DMS 273 (cell line): Measurements from ENCODE around the gene EMC1.
A peak's percentile ranks its signal among the peaks of the same experiment; 100 is the strongest.
"Not testable (repeated sequence)": the region's sequence is repeated elsewhere in the genome, so short reads cannot be mapped to it uniquely, and the experiment has no call there.

Experiments
- DNase-seq: peaks from one replicate; lab custom pipeline; 2025; ENCODE audit not compliant: unreplicated experiment; lab: John Stamatoyannopoulos, UW

Gene EMC1

DNA sequence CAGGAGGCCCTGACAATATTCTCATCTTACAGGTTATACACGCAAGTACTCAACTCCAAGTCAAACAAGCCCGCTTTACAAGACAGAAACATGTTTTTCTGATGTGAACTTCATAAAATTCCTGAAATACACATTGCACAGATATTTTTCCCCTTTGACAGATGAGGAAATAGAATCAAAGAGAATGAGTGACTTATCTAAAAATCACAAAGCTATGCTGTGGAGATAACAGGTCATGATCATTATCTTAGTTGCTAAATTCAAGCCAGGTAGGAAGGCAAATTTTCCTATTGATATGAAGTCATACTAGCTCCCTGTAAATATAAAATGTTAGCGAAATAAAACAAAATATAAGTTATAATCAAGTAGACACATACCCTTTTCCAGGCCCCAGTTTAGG is 59.5 kb downstream of the EMC1 start:
- no peak for DNase-seq

DNA sequence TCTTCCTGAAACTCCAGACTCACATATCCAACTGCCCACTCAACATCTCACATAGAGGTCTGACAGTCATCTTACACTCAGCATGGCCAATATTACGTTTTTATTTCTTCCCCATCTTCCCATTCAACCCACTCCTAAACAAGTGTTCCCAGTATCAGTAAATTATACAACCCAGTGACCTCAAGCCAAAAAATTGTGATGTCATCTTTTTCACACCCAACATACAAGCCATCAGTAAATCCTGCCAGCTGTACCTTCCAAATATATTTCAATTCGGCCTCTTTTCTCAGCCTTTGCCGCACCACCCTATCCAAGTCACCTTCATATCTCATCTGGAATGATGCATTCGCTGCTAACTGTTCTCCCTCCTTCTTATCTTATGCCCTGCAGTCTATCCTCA is 60.9 kb downstream of the EMC1 start:
- DNase-seq, result no peak

DNA sequence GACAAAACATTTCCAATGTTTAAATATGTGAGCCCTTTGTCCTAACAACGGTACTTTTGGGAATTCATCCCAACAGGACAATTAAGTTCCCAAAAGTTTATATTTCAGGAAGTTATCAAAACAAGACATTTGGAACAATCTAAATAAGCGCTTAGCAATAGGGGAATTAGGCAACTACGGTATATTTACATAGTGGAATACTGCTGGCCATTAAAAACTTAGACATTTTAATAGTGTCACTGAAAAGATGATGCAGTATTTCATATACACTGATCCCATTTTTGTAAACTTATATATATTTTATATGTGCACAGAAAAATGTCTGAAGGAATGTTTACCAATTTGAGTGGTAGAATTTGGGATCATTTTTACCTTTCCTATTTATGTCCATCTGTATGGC is 62.1 kb downstream of the EMC1 start:
- DNase-seq, result no peak

DNA sequence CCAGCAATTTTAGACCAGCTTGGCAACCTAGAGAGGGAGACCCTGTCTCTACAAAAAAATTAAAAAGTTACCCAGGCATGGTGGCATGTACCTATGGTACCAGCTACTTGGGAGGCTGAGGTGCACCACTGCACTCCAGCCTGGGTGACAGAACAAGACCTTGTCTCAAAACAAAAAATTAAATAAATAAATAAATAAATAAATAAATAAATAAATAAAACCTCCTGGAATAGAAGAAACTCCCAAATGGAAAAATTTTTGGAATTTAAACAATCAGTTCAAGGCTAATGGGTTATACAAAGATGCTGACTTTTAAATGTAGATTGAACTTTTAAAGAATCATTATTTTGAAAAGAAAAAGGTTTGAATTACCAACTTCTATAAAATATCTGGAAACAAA is 63.5 kb downstream of the EMC1 start:
- DNase-seq, result no peak

DNA sequence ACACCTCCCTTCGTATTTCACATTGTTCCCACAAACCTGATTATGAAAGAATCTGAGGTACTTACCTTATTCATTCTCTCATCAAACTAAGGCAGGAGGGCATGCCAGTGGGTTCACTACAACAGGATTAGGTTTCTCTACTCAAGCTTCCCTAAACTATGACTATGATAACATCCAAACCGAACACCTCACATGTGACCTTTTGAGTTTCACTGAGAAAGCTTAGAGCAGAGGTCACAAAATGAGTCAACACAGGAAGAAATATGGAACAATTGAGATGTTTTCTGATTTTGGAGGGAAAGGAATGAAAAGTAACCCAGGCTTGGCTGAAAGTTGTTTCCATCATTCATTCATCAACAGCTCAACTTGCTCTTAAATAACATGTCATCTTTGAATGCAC is 65.3 kb downstream of the EMC1 start:
- no peak for DNase-seq

DNA sequence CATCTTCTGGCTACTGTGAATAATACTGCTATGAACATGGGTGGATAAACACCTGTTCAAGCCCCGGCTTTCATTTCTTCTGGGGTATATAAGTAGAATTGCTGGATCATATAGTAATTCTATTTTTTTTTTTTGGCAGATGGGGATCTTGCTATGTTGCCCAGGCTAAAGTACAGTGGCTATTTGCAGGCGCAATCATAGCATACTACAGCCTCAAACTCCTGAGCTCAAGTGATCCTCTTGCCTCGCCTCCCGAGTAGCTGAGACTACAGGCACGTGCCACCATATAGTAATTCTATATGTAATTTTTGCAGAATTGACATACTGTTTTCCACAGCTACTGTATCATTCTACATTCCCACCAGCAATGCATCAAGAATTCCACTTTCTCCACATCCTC is 69.1 kb downstream of the EMC1 start:
- no peak for DNase-seq

DNA sequence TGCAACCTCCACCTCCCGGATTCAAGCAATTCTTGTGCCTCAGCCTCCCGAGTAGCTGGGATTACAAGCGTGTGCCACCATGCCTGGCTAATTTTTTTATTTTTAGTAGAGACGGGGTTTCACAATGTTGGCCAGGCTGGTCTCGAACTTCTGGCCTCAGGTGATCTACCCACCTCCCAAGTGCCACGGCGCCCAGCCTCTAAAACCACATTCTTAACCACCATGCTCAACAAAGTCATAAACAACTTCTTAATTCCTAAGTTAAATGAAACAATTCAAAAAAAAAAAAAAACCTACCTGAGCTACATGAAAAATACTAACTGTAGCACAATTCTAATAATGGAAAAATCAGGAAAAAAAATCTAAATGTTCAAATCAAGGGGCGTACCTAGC is 71.1 kb downstream of the EMC1 start:
- not testable (repeated sequence) for DNase-seq

DNA sequence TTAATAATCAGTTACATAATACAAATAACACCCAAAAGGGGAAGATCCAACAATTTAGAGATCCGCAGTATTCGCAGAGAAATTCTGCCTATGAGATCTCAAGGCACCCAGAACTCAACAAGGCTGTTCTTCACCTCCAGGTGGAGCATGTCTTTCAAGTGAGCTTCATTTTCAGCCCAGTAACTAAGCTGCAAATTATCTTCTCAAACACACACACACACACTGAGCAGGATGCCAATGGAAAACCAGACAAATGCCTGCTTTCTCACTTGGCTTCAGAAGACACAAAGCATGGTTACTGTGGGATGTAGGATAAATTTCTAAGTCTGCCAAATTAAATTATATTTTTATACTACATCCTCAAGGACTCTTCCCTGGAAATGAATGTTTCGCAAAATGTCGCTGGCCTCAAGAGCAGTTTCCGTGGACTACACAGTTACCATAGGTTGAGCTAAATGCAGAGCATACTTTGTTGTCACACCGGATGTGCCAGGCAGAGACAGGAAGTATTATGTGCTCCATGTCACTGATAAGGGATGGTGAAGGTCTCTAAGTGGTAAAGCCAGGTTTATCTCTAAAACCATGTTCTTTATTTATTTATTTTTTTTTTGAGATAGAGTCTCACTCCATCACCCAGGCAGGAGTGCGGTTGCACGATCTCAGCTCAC is 71.6 kb downstream of the EMC1 start:
- peak; percentile 55 for DNase-seq

DNA sequence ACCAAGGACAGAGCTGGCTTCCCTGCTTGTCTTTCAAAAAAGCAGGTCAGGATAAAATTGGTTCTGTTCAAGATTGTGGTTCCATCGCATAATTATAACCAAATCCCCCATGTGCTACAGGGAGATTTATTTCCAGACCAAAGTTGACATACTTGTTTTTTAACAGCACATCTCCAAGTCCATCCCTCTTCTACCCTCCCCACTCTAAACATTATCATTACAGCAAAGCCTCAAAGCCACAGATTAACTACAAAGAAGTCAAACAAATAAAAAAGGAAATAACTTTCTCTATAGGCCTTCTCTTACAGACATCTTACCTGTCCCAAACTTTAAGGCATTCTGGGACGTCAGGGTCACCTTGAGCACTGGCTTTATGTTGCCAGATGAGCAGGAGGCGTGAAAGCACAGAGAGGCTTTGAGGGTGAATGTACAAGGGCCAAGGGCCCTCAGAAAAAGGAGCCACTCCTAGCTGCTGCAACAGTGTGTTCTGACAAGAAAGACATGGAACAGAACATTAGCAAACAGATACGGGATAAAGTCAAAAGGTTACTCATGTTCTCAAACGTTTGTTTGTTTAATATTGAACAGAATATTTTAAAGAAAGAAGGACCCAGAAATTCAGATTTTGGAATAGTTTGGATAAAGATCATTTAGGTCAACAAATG is 72.5 kb downstream of the EMC1 start:
- DNase-seq, result no peak

DNA sequence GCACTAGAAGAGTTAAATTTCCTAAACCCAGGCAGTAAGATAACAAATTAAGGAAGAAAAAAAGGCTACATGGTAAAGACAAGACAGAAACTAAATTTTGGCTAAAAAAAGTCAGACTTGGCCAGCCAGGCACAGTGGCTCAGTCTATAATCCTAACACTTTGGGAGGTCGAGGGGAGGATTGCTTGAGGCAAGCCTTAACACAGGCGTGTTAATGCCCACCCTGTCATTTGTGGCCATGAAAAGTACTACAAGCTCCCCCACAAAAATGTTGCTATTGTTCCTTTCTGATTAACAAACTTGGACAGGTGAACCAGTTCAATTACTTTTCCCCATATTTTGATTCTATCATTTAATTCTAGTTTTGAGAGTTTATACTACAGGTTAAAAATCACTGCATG is 73.5 kb downstream of the EMC1 start:
- DNase-seq, result no peak

DNA sequence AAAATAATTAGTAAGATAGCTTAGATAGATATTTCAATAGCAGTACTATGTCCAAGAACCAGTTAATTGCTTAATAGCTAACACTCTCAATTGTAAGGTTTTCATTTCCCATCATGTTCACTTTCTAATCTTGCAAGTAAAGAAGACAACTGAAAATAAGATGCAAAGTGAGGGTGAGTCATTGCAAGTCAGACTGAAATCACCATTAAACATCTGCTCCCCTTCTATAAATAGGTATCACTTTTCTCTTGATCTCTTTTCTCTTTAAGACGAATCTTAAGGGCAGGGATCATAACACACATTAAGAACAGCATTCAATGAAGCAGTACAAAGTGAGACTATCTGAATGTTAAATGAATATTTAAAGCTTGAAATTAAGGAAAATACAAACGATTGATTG is 81.7 kb downstream of the EMC1 start:
- DNase-seq, result peak; percentile 70

DNA sequence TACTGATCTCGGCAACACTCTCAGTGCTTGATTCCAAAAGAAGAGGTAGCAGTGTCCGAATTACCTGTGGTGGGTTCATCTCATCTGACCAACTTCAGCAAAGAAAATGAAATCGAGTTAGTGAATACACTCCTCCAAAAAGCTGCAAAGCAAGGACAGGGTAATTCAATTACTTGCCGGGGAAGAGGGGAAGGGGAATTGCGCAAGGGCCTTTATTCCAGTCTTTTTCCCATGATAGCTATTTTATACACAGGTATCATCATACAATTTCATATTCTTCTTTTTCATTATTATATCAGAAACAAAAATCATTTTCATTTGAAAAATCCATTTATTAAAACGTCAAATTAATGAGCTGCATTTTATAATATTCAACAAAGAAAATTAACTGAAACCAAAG is 84.2 kb downstream of the EMC1 start:
- no peak for DNase-seq

DNA sequence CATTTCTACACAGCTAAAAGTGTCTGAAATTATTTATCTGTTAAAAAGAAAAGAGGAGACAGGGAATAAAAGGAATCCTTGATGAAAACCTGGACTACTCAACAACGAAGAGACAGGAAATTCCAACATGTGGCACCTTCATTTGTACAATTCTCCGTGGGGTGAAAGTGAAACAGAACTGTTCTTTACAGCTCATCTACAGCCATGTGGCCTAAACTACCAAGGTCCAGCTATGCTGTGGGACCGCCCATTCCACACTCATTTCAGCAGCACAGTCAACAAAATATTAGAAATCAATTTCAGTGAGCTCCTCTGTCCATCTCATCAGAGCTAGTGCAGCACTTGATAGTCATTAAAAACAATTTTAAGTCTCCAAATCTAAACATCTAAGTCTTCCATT is 85.3 kb downstream of the EMC1 start:
- no peak for DNase-seq
